HG02759 (cell line): ENCODE results near the gene TJP2.

Source experiments
- ATAC-seq: cut with Tn5 transposase; IDR thresholded peaks from one replicate; pipeline ENCODE4 v1.9.1; 2021; ENCODE audit warnings: mild to moderate bottlenecking, moderate library complexity; ENCODE audit not compliant: unreplicated experiment

TJP2 gene

DNA sequence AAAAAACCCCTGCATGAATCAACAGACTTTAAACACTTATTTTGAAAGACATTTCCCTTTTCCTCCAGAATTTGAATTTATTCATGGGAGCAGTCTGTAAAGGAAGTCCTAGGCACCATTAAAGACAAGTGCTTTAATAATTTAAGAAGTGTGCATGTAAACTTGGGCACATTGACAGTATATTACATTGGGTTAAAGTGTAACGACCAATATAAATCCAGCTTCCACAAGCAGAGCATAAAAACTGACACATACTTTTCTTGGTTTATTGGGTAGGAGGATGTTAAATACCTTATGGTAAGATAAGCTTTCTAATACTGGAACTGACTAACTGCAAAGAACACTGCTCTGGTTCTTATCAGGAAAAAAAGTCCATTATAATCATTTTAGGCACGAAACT is 149.8 kb downstream of the TJP2 start:
- no peak for ATAC-seq
